HG03457 (cell line): Measurements from ENCODE around the gene MYO10.

ENCODE experiments used
- ATAC-seq: cut with Tn5 transposase; IDR thresholded peaks from one replicate; pipeline ENCODE4 v1.9.1; 2021; ENCODE audit warnings: moderate number of reproducible peaks; ENCODE audit not compliant: unreplicated experiment

The MYO10 gene

GRCh38 chr5:16918156-16918555, 17.9 kb downstream of the MYO10 start:
- ATAC-seq, result no peak

GRCh38 chr5:16916262-16916878, 19.7 kb downstream of the MYO10 start:
- ATAC-seq, result no peak

GRCh38 chr5:16914584-16914983, 21.5 kb downstream of the MYO10 start:
- ATAC-seq, result no peak

- ATAC-seq, result no peak
Observed at GRCh38 chr5:16914108-16914435, 22.0 kb downstream of the MYO10 start.

- no peak for ATAC-seq
Observed at GRCh38 chr5:16913187-16914107, 22.6 kb downstream of the MYO10 start.

- ATAC-seq, result no peak
Observed at GRCh38 chr5:16912080-16912479, 24.0 kb downstream of the MYO10 start.

GRCh38 chr5:16909464-16909863, 26.6 kb downstream of the MYO10 start:
- no peak for ATAC-seq

- no peak for ATAC-seq
Observed at GRCh38 chr5:16907270-16907669, 28.8 kb downstream of the MYO10 start.

- ATAC-seq, result no peak
Observed at GRCh38 chr5:16906255-16906654, 29.8 kb downstream of the MYO10 start.

- ATAC-seq, result no peak
Observed at GRCh38 chr5:16903480-16904300, 32.4 kb downstream of the MYO10 start.

- ATAC-seq, result no peak
Observed at GRCh38 chr5:16902846-16903245, 33.2 kb downstream of the MYO10 start.

GRCh38 chr5:16901021-16901644, 35.0 kb downstream of the MYO10 start:
- no peak for ATAC-seq

GRCh38 chr5:16899171-16899570, 36.9 kb downstream of the MYO10 start:
- no peak for ATAC-seq

- ATAC-seq, result no peak
Observed at GRCh38 chr5:16897800-16898199, 38.3 kb downstream of the MYO10 start.

GRCh38 chr5:16897284-16897704, 38.8 kb downstream of the MYO10 start:
- ATAC-seq, result no peak

GRCh38 chr5:16896767-16897166, 39.3 kb downstream of the MYO10 start:
- ATAC-seq, result no peak

- no peak for ATAC-seq
Observed at GRCh38 chr5:16894236-16895057, 41.6 kb downstream of the MYO10 start.

- ATAC-seq, result no peak
Observed at GRCh38 chr5:16891033-16891432, 45.1 kb downstream of the MYO10 start.

GRCh38 chr5:16889972-16890519, 46.0 kb downstream of the MYO10 start:
- no peak for ATAC-seq
